Measurements from ENCODE around the gene ARHGAP23.

The ARHGAP23 gene

GRCh38 chr17:38457577-38458371 lies 29.5 kb downstream of the ARHGAP23 start:
- Histone ChIP-seq H3K4me1 (ENCODE audit: control insufficient read depth, low read depth, low read length) (peaks cover 21% of the 10 kb centered on the region), H4K5ac (ENCODE audit: low read length) (no peak overlapping the region), H3K9ac (ENCODE audit: low read length) (no peak overlapping the region), H3K4me2 (ENCODE audit: low read length) (no peak overlapping the region), H2BK5ac (ENCODE audit: low read length) (no peak overlapping the region), H3K4ac (ENCODE audit: low read depth, low read length) (no peak overlapping the region), H2BK120ac (ENCODE audit: low read depth, low read length) (no peak overlapping the region), H2AK5ac (ENCODE audit: low read length) (no peak overlapping the region), H3K56ac (ENCODE audit: low read length) (no peak overlapping the region), H3K4me3 (ENCODE audit: low read length) (no peak overlapping the region), H3K27me3 (ENCODE audit: insufficient read depth, low read length, poor library complexity) (no peaks in the 10 kb centered on the region), H3K18ac (ENCODE audit: low read length) (no peak overlapping the region), H4K8ac (ENCODE audit: low read depth, low read length) (no peak overlapping the region), H2BK15ac (replicated peaks; ENCODE audit: low read depth) (no peak overlapping the region), H3K79me2 (ENCODE audit: control insufficient read depth, insufficient read depth, low read length) (peaks cover 21% of the 10 kb centered on the region), H3K36me3 (ENCODE audit: control insufficient read depth, insufficient read depth, low read length) (no peaks in the 10 kb centered on the region), H3K27ac (ENCODE audit: low read depth, low read length) (no peak overlapping the region), H3K79me1 (ENCODE audit: low read length) (peaks cover 15% of the 10 kb centered on the region), H3K23ac (ENCODE audit: low read length) (no peak overlapping the region)
- no peak for DNase-seq
- WGBS (ENCODE audit: extremely low coverage, insufficient coverage, low lambda C conversion rate), result no CpG with 5 or more reads among the region's 18 CpGs

GRCh38 chr17:38458521-38458920 lies 30.3 kb downstream of the ARHGAP23 start:
- Histone ChIP-seq H2BK5ac (ENCODE audit: low read length) (no peak overlapping the region), H4K5ac (ENCODE audit: low read length) (no peak overlapping the region), H3K56ac (ENCODE audit: low read length) (no peak overlapping the region), H3K23ac (ENCODE audit: low read length) (no peak overlapping the region), H3K27ac (ENCODE audit: low read depth, low read length) (no peak overlapping the region), H3K27me3 (ENCODE audit: insufficient read depth, low read length, poor library complexity) (no peaks in the 10 kb centered on the region), H3K4me3 (ENCODE audit: low read length) (no peak overlapping the region), H3K4me2 (ENCODE audit: low read length) (no peak overlapping the region), H3K79me1 (ENCODE audit: low read length) (peaks cover 15% of the 10 kb centered on the region), H3K18ac (ENCODE audit: low read length) (no peak overlapping the region), H2AK5ac (ENCODE audit: low read length) (no peak overlapping the region), H3K9ac (ENCODE audit: low read length) (no peak overlapping the region), H4K8ac (ENCODE audit: low read depth, low read length) (no peak overlapping the region), H3K4me1 (ENCODE audit: control insufficient read depth, low read depth, low read length) (peaks cover 20% of the 10 kb centered on the region), H2BK120ac (ENCODE audit: low read depth, low read length) (no peak overlapping the region), H3K79me2 (ENCODE audit: control insufficient read depth, insufficient read depth, low read length) (peaks cover 21% of the 10 kb centered on the region), H3K4ac (ENCODE audit: low read depth, low read length) (no peak overlapping the region), H2BK15ac (replicated peaks; ENCODE audit: low read depth) (no peak overlapping the region), H3K36me3 (ENCODE audit: control insufficient read depth, insufficient read depth, low read length) (peaks cover 3% of the 10 kb centered on the region)
- no peak for DNase-seq
- no CpG with 5 or more reads among the region's 6 CpGs for WGBS (ENCODE audit: extremely low coverage, insufficient coverage, low lambda C conversion rate)

- H2BK15ac ChIP-seq (replicated peaks; ENCODE audit: low read depth), result no peak overlapping the region
- H3K23ac ChIP-seq (ENCODE audit: low read length), result no peak overlapping the region
- no peak overlapping the region for H2BK120ac ChIP-seq (ENCODE audit: low read depth, low read length)
- peaks cover 12% of the 10 kb centered on the region for H3K79me1 ChIP-seq (ENCODE audit: low read length)
- no peak overlapping the region for H3K4me2 ChIP-seq (ENCODE audit: low read length)
- no peak overlapping the region for H4K5ac ChIP-seq (ENCODE audit: low read length)
- H3K4me3 ChIP-seq (ENCODE audit: low read length), result no peak overlapping the region
- no peak overlapping the region for H3K18ac ChIP-seq (ENCODE audit: low read length)
- H3K4ac ChIP-seq (ENCODE audit: low read depth, low read length), result no peak overlapping the region
- H3K27ac ChIP-seq (ENCODE audit: low read depth, low read length), result no peak overlapping the region
- peaks cover 16% of the 10 kb centered on the region for H3K79me2 ChIP-seq (ENCODE audit: control insufficient read depth, insufficient read depth, low read length)
- H3K56ac ChIP-seq (ENCODE audit: low read length), result no peak overlapping the region
- H2AK5ac ChIP-seq (ENCODE audit: low read length), result no peak overlapping the region
- H4K8ac ChIP-seq (ENCODE audit: low read depth, low read length), result no peak overlapping the region
- WGBS (ENCODE audit: extremely low coverage, insufficient coverage, low lambda C conversion rate), result no CpG with 5 or more reads among the region's 6 CpGs
- H3K4me1 ChIP-seq (ENCODE audit: control insufficient read depth, low read depth, low read length), result peaks cover 16% of the 10 kb centered on the region
- H3K9ac ChIP-seq (ENCODE audit: low read length), result no peak overlapping the region
- peaks cover 3% of the 10 kb centered on the region for H3K36me3 ChIP-seq (ENCODE audit: control insufficient read depth, insufficient read depth, low read length)
- H3K27me3 ChIP-seq (ENCODE audit: insufficient read depth, low read length, poor library complexity), result no peaks in the 10 kb centered on the region
- H2BK5ac ChIP-seq (ENCODE audit: low read length), result no peak overlapping the region
- no peak for DNase-seq
These were observed 31.3 kb downstream of the ARHGAP23 start for GRCh38 chr17:38459567-38459966.

GRCh38 chr17:38460082-38460715 lies 31.9 kb downstream of the ARHGAP23 start:
- no peak overlapping the region for H3K4me3 ChIP-seq (ENCODE audit: low read length)
- no peak overlapping the region for H4K5ac ChIP-seq (ENCODE audit: low read length)
- no peak overlapping the region for H3K9ac ChIP-seq (ENCODE audit: low read length)
- H3K79me2 ChIP-seq (ENCODE audit: control insufficient read depth, insufficient read depth, low read length), result peaks cover 13% of the 10 kb centered on the region
- H3K4me2 ChIP-seq (ENCODE audit: low read length), result no peak overlapping the region
- H3K4ac ChIP-seq (ENCODE audit: low read depth, low read length), result no peak overlapping the region
- H3K27ac ChIP-seq (ENCODE audit: low read depth, low read length), result no peak overlapping the region
- no peak overlapping the region for H3K23ac ChIP-seq (ENCODE audit: low read length)
- H3K79me1 ChIP-seq (ENCODE audit: low read length), result peaks cover 8% of the 10 kb centered on the region
- no peak overlapping the region for H2BK15ac ChIP-seq (replicated peaks; ENCODE audit: low read depth)
- no peak for DNase-seq
- no peak overlapping the region for H2BK5ac ChIP-seq (ENCODE audit: low read length)
- H2BK120ac ChIP-seq (ENCODE audit: low read depth, low read length), result no peak overlapping the region
- H3K27me3 ChIP-seq (ENCODE audit: insufficient read depth, low read length, poor library complexity), result no peaks in the 10 kb centered on the region
- H3K36me3 ChIP-seq (ENCODE audit: control insufficient read depth, insufficient read depth, low read length), result peaks cover 3% of the 10 kb centered on the region
- no peak overlapping the region for H4K8ac ChIP-seq (ENCODE audit: low read depth, low read length)
- no CpG with 5 or more reads among the region's 12 CpGs for WGBS (ENCODE audit: extremely low coverage, insufficient coverage, low lambda C conversion rate)
- H3K56ac ChIP-seq (ENCODE audit: low read length), result no peak overlapping the region
- H3K4me1 ChIP-seq (ENCODE audit: control insufficient read depth, low read depth, low read length), result peaks cover 11% of the 10 kb centered on the region
- H3K18ac ChIP-seq (ENCODE audit: low read length), result no peak overlapping the region
- no peak overlapping the region for H2AK5ac ChIP-seq (ENCODE audit: low read length)

- H4K5ac ChIP-seq (ENCODE audit: low read length), result no peak overlapping the region
- H3K79me1 ChIP-seq (ENCODE audit: low read length), result peaks cover 8% of the 10 kb centered on the region
- H2BK15ac ChIP-seq (replicated peaks; ENCODE audit: low read depth), result no peak overlapping the region
- H3K4ac ChIP-seq (ENCODE audit: low read depth, low read length), result no peak overlapping the region
- H3K4me1 ChIP-seq (ENCODE audit: control insufficient read depth, low read depth, low read length), result peaks cover 6% of the 10 kb centered on the region
- H3K4me2 ChIP-seq (ENCODE audit: low read length), result no peak overlapping the region
- H4K8ac ChIP-seq (ENCODE audit: low read depth, low read length), result no peak overlapping the region
- H2BK5ac ChIP-seq (ENCODE audit: low read length), result no peak overlapping the region
- no peak overlapping the region for H2AK5ac ChIP-seq (ENCODE audit: low read length)
- H3K36me3 ChIP-seq (ENCODE audit: control insufficient read depth, insufficient read depth, low read length), result peaks cover 3% of the 10 kb centered on the region
- H3K9ac ChIP-seq (ENCODE audit: low read length), result no peak overlapping the region
- DNase-seq, result no peak
- no peak overlapping the region for H3K27ac ChIP-seq (ENCODE audit: low read depth, low read length)
- no CpG with 5 or more reads among the region's 19 CpGs for WGBS (ENCODE audit: extremely low coverage, insufficient coverage, low lambda C conversion rate)
- H3K18ac ChIP-seq (ENCODE audit: low read length), result no peak overlapping the region
- H3K27me3 ChIP-seq (ENCODE audit: insufficient read depth, low read length, poor library complexity), result no peaks in the 10 kb centered on the region
- H3K79me2 ChIP-seq (ENCODE audit: control insufficient read depth, insufficient read depth, low read length), result peaks cover 11% of the 10 kb centered on the region
- H3K56ac ChIP-seq (ENCODE audit: low read length), result peak overlapping the region; percentile 30
- no peak overlapping the region for H3K23ac ChIP-seq (ENCODE audit: low read length)
- no peak overlapping the region for H2BK120ac ChIP-seq (ENCODE audit: low read depth, low read length)
- H3K4me3 ChIP-seq (ENCODE audit: low read length), result no peak overlapping the region
These were observed 32.7 kb downstream of the ARHGAP23 start for GRCh38 chr17:38460716-38461630.
